NCI-H1048 (cell line): ENCODE data around the gene FAR1.
"Not testable (repeated sequence)": the region's sequence is repeated elsewhere in the genome, so short reads cannot be mapped to it uniquely, and the experiment has no call there.

Experiments used
- DNase-seq: peaks from one replicate; lab custom pipeline; 2025; lab: John Stamatoyannopoulos, UW

The FAR1 gene

DNA sequence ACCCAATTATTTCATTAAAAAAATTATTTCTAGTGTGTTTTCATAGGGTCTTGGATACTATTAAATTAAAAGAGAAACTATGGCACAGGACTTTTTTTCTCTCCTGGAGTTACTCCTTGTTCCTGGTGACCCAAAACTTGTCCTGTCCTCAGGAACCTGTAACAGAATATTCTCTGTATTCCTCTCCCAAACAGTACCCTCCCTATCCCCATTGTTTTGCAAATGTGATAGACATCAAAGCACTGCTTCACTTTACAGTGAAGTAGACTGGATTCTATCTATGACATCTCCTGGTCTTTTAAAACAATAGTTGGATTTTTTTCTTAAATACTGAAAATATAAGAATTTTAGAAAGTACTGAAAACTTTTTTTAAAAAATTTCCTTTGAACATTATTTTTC lies 37.2 kb downstream of the FAR1 start:
- no peak for DNase-seq

DNA sequence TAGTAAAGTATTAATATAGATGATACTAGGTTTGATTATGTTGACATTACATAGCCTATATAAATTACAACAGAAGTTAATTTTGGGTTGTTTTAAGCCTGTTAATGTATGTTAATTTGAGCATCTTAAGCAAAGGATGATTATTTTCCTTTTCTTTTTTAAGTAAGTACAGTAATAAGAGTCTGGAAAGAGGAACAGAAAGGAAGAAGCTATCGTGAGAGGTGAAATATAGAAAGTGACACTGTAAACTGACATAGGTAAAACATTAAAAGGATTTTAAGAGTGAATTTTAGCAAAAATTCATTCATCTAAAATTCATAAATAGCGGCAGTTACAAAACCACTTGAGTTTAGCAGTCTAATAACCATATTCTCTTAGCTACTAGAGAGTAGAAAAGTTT lies 45.5 kb downstream of the FAR1 start:
- no peak for DNase-seq

DNA sequence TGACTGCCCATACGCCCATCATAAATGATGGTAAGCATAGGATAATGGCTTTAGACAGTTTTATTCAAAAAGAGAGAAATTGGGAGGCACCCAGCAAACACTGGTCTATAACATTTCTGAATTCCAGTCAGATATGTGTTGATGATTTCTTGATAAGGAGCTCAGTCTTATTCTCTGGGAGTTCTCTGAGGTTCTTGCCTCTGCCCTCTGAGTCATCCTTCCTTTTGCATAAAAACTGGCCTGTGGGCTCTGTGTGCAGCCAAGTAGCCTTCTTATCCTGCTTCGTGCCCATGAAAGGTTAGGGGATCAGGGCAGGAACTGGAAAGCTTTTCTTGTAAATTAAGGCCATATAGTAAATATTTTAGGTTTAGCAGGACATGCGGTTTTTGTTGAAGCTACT lies 48.9 kb downstream of the FAR1 start:
- DNase-seq, result no peak

DNA sequence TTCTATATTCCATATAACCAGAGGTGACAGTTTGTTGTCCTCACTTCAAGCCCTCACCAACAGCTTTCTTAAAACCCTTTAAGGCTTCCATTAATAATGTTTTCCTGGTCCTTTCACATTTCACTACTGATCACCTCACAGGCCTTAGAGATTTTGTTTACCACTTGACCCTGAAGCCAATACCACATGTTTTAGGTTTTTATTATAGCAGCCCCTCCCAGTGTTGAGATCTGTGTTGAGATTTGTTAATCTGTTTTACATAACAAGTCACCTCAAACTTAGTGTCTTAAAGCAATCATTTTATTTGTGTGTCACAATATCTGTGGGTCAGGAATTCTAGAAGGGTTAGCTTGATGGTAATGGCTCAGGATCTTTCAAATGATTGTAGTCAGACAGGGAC lies 49.9 kb downstream of the FAR1 start:
- DNase-seq, result no peak

DNA sequence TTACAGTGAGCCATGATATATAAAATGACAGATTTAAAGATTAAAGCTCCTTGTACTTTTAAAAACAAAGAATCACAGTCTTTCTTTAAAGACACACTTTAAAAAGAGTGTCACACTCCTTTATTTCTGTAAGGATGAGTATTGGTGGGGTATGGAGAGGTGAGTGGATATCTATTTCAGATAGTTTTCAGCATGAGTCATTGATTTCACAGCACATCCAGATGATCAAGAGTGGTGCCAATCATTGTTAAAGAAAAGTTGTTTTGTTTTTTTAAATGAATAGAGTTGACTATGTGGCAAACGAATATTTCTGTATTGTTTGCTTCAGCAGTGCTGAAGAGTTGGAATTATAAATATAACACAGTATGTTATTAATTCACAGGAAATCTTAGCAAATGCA lies 52.5 kb downstream of the FAR1 start:
- DNase-seq, result no peak

DNA sequence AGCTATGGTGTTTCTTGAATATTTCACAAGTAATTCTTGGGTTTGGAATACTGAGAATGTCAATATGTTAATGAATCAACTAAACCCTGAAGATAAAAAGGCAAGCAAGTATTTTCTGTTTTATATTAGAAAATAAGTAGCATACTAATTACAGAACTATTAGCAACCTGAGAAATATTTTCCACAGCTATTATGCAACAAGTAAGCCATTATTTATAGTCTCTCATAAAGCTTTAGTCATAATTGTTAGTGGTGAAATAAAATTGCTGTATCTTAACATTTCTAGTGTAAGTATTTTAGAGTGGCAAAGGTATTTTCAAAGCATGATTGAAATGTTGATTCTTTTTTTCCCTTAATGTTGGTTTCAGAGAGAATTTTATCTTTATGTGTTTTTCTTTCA lies 53.3 kb downstream of the FAR1 start:
- DNase-seq, result no peak

DNA sequence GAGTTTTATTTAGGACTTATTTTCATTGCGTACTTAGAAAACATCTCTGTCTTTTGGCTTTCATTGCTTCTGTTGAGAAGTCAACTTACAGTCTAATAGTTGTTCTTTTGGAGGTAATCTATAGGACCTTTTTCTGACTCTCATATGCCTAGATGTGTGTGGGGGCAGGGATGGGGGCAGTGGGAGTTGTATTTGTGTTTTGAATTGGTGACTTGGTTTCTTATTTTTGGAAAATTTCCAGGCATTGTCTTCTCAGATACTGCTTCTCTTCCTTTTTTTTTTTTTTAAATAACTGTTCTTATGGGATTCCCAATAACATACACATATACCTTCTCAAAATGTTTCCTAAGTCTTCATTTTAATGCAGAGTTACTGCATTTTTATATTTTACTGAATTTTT lies 58.0 kb downstream of the FAR1 start:
- no peak for DNase-seq

DNA sequence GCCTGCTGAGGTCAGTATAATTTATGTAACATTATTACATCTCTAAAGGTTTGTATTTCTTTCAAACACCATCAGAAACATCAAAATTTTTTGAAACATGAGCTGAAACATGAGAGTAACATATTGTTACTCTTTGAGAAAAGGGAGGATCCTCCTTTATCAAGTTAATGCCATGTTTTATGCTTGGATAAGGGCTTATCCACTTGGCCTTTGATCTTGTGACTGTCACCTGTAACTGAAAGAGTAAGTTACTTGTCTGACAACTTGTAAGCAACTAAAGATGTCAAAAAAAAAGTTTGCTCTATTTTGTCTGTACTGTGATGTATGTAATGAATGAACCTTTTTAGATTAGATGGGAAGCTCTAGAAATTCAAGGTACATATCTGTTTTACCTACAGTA lies 59.6 kb downstream of the FAR1 start:
- DNase-seq, result no peak

DNA sequence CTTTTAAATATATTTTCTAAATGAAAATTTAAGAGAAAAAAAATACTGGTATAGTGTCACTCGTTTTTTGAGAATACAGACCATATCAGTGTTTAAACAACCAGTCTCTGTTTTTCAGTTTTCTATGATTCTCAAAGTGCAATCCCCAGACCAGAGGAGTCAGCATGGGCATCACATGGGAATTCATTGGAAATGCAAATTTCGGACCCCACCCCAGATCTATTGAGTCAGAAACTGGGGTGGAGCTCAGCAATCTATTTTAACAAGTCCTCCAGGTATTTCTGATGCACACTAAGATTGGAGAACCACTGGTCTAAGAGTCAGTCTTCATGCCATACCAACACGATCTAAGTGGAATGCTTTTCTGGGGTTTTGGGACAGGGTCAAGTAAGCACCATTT lies 66.1 kb downstream of the FAR1 start:
- DNase-seq, result no peak

DNA sequence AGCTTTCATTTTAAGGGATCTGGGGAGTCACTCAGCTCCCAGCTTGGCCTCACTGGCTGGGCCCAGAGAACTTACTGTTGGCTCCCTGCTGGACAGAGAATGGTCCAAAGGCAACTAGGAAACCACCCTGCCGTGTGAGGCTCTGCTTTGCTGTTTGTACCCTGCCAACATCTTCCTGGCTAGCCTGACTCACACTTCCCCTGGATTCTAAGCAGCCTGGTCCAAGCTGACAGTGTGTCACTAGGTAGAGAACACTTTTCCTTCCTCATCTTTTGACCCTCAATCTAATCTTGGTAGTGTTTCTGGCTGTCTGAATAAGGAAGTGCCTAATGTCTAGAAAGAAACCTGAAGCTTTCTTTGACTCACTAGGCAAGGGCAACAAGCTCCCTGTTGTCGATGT lies 76.7 kb downstream of the FAR1 start:
- DNase-seq, result no peak

DNA sequence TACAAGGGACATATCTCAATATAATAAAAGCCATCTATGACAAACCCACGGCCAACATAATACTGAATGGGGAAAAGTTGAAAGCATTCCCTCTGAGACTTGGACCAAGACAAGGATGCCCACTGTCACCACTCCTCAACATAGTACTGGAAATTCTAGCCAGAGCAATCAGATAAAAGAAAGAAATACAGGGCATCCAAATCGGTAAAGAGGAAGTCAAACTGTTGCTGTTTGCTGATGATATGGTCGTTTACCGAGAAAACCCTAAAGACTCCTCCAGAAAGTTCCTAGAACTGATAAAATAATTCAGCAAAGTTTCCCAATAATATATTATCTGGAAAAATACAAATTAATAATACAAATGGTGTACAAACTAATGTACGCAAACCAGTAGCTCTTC lies 84.8 kb downstream of the FAR1 start:
- DNase-seq, result not testable (repeated sequence)

DNA sequence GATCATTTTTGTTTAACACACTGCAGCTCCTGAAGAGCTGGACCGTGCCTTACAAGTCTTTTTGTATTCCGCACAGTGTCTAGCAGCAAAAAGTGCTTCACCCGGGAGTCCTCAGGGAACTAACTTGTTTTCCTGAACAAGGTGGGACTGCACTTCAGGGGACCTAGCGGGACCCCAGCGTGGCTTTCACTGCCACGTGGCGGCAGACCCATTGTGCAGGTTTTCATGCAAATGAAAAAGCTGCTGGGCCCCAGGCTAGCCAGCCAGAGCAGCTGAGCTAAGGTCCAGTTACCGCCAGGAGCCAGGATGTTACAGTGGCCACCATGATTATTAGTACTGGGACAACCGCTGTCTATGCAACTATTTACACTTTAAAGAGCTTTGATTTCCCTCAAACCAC lies 90.6 kb downstream of the FAR1 start:
- no peak for DNase-seq

DNA sequence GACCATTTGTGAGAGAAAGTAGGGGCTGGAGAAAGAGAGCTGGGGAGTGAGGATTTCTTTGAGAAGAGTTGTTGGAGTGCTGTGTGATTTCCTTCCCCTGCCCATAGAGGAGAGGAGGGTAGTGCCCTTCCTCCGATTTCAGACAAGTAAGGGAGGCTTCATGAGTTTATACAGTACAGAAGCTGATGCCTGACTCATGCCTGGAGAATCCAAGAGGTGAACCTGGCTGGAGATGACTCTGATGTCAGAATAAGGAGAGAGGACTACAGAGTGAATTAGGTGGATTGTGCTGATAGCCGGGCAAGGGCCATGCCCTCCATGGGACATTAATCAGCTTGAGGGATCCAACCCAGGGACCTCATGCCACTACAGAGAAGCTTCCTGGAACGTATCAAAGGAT lies 91.6 kb downstream of the FAR1 start:
- DNase-seq, result no peak

DNA sequence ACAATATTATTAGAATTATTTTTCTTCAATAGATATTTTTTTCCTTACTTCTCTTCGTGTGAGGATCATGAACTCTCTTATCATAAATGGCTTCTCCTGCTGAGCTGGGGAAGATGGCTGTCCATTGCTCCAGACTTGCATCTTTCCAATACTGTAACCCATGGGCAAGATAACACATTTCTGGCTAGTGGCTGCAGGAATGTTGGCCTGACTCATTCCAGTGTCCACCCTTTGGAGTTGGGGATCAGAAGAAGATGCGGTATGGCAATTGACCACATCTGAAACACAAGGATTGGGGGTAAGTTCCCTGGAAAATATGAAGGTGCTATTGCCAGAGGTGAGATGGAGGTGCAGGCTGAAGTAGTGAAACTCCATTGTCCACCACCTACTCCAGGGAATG lies 92.8 kb downstream of the FAR1 start:
- no peak for DNase-seq

DNA sequence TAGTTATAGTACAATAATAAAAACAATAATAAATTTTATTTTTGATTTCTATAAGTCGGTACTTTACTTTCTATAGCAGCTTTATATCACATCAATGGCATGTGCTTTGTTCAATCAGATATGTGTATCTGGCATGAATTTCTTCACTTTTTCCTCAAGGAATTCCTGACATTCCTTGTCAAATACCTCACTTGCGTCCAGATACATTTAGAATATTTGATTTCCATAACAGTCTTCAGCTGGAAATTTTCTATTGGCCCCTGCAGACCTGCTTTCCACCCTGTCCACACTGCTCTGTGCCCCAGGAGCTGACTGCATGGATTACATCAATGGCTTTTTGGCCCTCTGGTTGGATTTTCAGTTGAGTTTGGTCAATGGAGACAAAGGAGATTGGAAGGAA lies 93.2 kb downstream of the FAR1 start:
- no peak for DNase-seq

DNA sequence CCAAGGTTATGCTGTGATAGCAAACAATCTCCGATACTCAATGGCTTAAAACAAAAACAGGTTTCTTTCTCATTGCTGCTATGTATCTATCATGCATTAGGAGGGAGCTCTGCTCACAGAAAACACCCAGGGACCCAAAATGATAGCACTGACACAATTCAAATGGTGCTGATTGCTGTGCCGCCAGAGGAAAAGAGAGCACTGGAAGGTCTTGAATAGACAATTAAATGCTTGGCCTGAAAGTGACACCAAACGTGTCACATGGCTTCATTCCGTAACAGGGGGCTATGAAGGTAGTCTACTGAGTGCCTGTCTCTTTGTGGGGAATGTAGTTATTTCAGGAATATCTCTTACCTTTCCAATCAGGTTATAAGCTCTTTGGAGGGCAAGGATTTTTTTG lies 94.2 kb downstream of the FAR1 start:
- DNase-seq, result no peak

DNA sequence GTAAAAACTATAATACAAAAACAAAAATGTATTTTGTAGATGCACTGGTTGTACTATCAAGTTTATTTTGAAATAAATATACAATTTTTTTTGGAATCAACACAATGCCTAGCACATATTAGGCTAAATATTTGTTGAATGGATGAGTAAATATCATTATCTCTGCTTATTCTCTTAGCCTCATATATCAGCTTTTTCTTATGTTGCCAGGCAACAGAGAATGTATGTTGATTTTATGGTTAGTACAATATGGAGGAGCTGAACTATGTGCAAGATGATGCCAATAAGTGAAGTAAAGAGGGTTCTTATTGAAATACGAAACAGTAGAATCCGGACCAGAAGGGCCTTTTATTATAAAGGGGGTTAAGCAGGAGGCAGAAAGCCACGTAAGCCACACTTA lies 94.9 kb downstream of the FAR1 start:
- DNase-seq, result no peak

DNA sequence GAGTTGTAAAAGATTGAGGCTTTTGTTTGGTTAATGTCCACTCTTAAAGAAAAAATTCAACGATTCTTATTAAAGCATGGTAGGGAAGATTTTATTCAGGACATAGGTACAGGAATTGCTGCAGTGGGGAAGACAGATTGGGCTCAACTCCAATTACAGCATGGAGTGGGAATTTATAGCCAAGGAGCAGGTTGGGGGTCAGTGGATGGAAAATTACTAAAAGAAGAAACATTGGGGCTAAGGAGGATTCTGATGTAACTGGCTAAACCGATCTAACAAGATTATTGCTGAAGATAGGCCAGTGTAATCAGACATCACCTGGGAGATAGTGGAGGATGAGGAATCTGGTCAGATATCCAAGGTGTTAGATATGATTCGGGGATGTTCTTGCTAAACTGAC lies 97.4 kb downstream of the FAR1 start:
- DNase-seq, result no peak

DNA sequence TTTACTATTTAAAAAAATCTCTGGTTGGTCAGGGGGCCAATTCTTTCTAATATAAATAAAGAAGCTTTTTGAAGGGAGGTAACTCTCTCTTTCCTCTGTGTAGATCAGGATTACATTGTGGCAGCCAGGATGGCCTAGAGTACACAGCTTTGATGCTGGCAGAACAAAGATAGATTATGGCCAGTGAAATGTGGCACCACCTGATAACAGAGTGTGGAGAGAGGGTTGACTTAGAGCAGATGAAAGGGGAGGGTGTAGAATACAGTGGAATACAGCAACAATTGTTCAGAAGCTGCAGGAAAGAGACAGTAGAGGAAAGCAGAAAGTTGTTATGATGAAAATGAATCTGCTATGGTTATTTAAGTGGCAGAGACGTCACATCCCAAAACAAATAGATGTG lies 99.0 kb downstream of the FAR1 start:
- no peak for DNase-seq

DNA sequence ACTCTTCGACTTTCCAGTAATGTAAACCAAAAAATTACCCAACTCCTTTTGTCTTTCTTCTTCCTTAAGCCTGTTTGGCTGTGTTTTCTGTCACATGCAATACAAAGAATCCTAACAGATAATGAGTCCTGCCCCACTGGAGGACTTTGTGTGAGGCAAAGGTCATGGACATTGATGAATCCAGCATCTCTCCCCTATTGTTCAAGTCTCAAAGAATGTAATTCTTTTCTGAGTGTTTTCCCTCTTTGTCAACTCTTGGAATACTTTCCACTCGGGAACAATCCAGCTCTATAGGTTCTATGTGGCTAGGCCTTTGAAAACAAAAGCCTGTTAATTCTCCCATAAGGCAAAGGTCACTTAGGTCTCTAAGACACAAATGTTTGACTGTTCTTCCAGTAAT lies 100.7 kb downstream of the FAR1 start:
- DNase-seq, result no peak

DNA sequence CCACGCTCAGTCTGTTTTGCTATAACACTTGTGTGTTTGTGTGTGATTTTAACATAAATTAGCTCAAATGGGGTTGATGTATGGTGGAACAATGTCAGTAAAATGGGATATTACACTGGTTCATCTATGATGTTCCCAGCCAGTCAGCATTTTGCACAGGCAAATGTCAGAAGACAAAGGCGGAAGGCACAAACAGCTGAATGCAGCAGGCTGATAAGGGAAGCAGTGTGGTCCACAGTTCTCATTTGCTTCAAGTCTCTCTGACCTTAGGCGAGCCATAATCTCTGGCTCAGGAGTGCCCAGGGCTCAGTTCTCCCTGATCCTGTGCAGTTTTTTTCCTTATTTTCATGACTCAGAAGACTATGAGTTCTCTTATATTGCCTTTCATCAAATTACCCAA lies 102.7 kb downstream of the FAR1 start:
- DNase-seq, result no peak

DNA sequence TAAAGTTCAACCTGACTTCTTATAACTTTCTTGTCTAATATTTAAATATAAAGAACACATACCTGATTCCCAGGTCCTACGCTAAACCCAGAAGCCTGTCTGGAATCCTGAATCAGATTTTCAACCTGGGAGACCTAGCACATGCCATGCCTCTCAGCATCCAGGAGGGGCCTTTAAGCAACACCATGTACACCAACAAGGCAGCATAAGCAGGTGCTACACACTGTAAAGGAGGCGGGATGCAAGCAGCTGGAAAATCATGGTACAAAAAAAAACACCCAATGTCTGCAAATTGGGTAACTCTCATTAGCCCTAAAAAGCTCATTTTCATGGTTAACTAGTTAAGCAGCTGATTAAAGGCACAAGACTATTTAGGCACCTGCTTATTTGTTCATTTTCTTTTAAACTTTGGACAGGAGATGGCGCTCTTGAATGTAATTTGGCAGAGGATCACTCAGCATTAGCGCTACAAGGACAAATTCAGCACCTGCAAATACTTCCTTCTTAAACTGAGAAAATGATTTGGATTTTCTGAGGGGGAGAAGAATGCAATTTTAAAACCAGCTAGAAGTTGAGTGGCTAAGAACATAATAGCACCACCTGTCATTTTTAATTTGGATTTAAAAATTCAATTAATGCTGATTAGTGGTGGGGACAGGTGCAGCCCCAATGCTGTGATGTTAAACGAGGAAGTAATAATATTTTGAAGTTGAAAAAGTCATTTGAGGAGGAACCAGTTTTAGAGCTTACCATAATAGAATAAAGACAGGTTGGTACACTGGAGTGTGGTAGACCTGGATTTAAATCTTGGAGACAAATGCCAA lies 104.0 kb downstream of the FAR1 start:
- no peak for DNase-seq

DNA sequence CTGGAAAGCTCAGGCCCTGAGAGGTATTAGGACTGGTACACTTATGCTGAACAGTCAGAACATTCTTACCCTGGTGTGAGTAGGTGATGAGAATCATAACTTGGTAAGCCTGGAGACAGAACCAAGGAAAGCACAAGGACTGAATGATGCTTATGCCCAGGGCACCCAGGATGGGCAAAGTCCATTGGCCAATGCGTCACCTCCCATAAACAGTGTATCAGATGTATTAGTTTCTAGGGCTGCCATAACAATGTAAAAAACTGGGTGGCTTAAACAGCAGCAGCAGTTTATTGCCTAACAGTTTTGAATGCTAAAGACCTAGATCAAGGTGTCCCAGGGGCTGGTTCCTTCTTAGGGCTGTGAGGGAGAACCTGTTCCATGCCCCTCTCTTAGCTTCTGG lies 107.0 kb downstream of the FAR1 start:
- DNase-seq, result no peak

DNA sequence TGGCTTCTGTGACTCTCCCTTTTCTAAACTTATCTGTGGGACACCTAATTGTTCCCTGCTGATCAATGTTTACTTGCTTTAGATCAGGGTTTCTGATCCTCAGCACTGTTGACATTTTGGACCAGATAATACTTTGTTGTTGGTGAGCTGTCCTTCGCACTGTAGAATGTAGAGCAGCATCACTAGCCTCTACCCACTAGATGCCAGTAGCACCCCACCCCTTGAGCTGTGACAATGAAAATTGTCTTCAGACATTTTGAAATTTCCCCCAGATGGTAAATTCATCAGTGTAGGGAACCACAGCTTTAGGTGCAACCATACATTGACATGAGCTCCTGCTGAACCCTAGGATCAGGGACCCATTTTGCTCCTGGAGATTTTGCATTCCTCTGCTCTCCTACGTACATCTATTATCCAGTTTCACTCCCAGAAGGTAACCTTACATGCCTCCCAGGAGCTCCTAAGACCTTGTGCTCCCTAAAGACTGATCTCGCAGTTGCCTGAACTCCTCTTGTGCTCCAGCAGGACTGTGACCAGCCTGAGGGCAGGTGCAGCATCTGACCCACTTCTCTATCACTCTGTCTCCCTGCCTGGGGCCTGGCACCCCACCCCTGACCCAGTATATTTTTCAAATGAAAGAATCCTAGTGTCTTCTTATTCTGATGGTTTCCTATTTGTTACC lies 107.8 kb downstream of the FAR1 start:
- DNase-seq, result no peak
